Measurements from ENCODE around the gene SHANK1.

Gene SHANK1

DNA sequence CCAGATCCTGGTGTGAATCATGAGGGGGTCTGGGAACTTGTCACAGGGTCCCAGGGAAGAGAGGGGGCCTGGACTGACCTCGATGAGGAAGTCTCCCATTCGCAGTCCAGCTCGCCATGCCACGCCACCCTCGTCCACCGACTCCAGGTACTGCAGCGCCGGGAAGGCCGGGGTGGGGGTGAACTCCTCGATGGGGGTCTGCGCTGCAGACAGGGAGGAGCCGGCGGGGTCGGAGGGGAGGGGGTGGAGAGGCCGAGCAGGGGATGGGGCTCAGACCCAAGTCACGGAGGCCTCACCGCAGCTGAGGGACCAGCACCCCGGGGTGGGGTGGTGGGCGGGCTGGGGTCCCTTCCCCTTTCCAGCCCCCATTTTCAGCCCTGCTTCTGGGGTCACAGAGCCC lies 30.8 kb downstream of the SHANK1 start:
- TF ChIP-seq, protein P1, sequence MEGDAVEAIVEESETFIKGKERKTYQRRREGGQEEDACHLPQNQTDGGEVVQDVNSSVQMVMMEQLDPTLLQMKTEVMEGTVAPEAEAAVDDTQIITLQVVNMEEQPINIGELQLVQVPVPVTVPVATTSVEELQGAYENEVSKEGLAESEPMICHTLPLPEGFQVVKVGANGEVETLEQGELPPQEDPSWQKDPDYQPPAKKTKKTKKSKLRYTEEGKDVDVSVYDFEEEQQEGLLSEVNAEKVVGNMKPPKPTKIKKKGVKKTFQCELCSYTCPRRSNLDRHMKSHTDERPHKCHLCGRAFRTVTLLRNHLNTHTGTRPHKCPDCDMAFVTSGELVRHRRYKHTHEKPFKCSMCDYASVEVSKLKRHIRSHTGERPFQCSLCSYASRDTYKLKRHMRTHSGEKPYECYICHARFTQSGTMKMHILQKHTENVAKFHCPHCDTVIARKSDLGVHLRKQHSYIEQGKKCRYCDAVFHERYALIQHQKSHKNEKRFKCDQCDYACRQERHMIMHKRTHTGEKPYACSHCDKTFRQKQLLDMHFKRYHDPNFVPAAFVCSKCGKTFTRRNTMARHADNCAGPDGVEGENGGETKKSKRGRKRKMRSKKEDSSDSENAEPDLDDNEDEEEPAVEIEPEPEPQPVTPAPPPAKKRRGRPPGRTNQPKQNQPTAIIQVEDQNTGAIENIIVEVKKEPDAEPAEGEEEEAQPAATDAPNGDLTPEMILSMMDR (IDR thresholded peaks at IDR 0.05; ENCODE audit: low read depth, low read length): no peak
- no peak for DNase-seq (ENCODE audit: extremely low read depth, low read depth)

DNA sequence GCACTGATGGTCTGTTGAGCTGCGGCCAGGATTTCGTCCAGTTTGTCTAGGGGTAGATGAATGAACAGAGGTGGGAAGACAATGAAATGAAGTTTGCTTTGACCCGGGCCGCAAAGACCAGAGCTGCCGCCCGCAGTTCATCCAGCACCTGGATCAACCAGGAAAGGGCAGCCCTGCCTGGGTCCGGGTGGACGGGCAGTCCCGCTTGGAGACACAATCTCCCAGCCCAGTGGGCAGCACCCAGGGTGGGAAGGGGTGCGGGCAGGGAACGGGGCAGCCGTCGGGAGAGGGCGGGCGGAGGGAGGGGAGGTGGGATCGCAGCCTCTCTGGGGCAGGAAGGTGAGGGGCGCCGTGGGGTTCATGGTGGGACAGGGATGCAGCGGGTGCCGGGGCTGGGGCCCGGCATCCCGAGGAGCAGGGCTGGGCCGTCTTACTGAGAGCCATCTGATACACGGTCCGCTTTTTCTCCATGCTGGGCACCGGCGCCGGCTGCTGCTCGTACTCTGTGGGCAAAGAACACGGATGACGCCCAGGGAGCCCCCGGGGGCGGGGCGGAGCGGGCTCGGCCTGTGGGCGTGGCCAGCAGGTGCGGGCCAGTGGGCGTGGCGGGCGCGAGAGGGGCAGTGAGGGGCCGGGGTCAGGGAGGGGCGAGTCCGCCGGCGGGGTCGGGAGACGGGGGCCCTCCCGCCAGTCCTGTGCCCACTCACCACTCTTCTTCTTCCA lies 33.1 kb downstream of the SHANK1 start:
- DNase-seq (ENCODE audit: extremely low read depth, low read depth): no peak

DNA sequence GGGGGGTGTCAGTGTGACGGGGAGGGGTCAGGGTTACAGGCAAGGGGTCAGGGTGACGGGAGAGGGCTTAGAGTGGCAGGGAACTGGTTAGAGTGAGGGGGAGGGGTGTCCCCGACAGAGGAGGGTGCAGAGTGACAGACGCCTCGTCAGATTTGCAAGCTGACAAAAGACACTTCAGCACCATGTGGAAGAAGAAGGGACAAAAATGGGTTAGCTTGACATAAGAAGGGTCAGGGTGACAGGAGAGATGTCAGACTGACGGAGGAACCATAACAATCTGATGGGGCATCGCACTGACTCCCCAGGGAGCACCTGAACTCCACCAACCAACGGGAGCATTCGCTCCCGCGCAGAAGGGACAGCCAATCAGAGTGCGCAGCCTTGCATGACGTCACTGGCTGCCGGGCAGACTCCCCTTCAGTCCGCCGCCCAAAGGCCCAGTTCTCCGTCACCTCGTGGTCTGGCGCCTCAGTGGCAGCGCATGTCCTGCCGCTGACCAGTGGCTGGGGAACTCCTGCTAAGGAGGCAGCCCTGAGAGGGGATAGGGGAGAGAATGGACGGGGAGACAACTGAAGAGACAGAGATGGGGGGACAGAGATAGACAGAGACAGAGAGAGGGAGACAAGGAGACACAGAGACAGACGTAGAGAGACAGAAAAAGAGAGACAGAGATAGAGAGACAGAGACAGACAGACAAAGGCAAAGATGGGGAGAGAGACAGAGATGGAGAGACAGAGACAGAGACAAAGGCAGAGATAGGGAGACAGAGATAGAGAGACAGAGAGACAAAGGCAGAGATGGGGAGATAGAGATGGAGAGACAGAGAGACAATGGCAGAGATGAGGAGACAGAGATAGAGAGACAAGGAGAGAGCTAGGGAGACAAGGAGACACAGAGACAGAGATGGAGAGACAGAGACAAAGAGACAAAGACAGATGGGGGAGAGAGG lies 40.2 kb downstream of the SHANK1 start:
- DNase-seq (ENCODE audit: extremely low read depth, low read depth): peak; percentile 19
- TF ChIP-seq, protein P1 (IDR thresholded peaks at IDR 0.05; ENCODE audit: low read depth, low read length): no peak

More for the DNA sequence above, 33.1 kb downstream of the SHANK1 start:
- TF ChIP-seq, protein P1 (IDR thresholded peaks at IDR 0.05; ENCODE audit: low read depth, low read length): no peak

- no peak for DNase-seq (ENCODE audit: extremely low read depth, low read depth)
- TF ChIP-seq, protein P1 (IDR thresholded peaks at IDR 0.05; ENCODE audit: low read depth, low read length): no peak
Measured at GRCh38 chr19:50678323-50678722, 41.3 kb downstream of the SHANK1 start.

- TF ChIP-seq, protein P1 (IDR thresholded peaks at IDR 0.05; ENCODE audit: low read depth, low read length): no peak
- DNase-seq (ENCODE audit: extremely low read depth, low read depth): no peak
Measured at GRCh38 chr19:50677636-50678035, 42.0 kb downstream of the SHANK1 start.

- TF ChIP-seq, protein P1 (IDR thresholded peaks at IDR 0.05; ENCODE audit: low read depth, low read length): no peak
- DNase-seq (ENCODE audit: extremely low read depth, low read depth): no peak
Measured at GRCh38 chr19:50676625-50677197, 42.9 kb downstream of the SHANK1 start.

Data from AG09319 (cell line).